Activated T-helper 2 cell treated with anti-CD3 and anti-CD28 coated beads, Interferon-gamma antibody, Interleukin-2, Interleukin-4, amounts not matched to agents 10 μg/mL and 5 μg/mL and 100 μg/mL, durations not matched to agents 14 hours and 24 hours and 36 hours (primary cell): ENCODE measurements around the gene DDX24. TPM values are rescaled to one million over a fixed set of nuclear protein-coding genes. Genes with fewer than 3 reads are reported as not detected.

Source experiments
- DNase-seq: peaks from one replicate; pipeline ENCODE4 v3.0.0; 2021; ENCODE audit warnings: low spot score
- H3K27ac Mint-ChIP-seq: one replicate; pipeline ENCODE4 v1.8.0; 2021; ENCODE audit warnings: mixed read lengths
- H3K27me3 Mint-ChIP-seq: one replicate; pipeline ENCODE4 v1.8.0; 2021; ENCODE audit warnings: low read depth, mixed read lengths
- H3K36me3 Mint-ChIP-seq: one replicate; pipeline ENCODE4 v1.8.0; 2021; ENCODE audit warnings: low read depth, mixed read lengths
- H3K4me1 Mint-ChIP-seq: one replicate; pipeline ENCODE4 v1.8.0; 2021; ENCODE audit warnings: low read depth, mixed read lengths
- H3K4me3 Mint-ChIP-seq: one replicate; pipeline ENCODE4 v1.8.0; 2021; ENCODE audit warnings: low read depth, mild to moderate bottlenecking, moderate library complexity, mixed read lengths
- H3K9me3 Mint-ChIP-seq: one replicate; pipeline ENCODE4 v1.8.0; 2021; ENCODE audit warnings: mixed read lengths
- intact Hi-C: fragments of 100-400 bp; cut with micrococcal nuclease; formaldehyde crosslinking; loops from one replicate; pipeline ENCODE4 v1.15.1; 2023
- total RNA-seq: library from RNA; stranded (reverse); gene quantifications from 2 replicates; pipeline ENCODE4 v1.2.3, GENCODE V29; 2022

The DDX24 gene
- total RNA-seq, 1 donor from 2014 or later = 277 TPM

DNA sequence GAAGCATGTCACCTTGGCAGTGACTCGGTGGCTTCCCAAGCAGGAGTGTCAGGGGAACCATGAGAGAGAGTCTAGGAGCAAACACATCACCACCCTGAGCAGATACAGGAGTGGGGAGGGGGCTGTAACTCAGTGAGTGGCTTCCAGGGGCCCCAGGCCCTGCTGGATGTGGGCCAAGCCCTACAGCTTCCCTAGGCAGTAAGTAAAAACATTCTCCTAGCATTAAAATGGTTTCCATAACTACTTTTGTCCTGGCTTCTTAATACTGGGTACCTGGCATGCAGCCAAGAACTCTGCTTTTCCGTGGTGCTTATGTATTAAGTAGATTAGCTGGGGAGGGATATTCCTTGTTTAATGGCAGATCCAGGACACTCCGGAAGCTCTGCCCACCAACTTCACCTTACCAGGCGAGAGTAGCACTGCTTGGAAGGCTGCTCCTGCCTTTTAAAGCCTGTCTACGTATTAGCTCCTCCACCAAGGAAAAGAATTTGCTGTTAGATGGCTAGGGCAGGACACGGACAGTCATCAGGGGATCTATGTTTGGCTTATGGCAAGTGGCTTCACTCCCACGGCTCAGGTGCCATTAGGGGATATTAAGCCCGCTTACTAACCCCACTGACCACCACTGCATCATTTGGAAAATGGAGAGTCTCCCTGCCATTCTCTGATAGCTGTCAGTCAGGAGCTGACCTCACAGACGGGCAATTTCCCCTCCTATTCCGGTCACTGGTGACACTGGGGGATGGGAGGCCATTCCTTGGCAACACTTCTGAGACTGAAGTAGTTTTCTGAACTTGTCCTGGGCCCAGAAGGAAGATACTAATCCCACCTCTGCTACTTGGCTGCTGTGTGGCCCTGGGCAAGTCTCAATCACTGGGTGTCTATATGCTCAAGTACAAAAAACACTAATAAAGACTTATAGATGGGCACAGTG, 32.0 kb downstream of the DDX24 start:
- peaks cover 13% of the 10 kb centered on the region for H3K4me1 Mint-ChIP-seq
- H3K4me3 Mint-ChIP-seq = no peak overlapping the region
- H3K27me3 Mint-ChIP-seq = no peaks in the 10 kb centered on the region
- peaks cover 66% of the 10 kb centered on the region for H3K36me3 Mint-ChIP-seq
- no peak for DNase-seq
- H3K9me3 Mint-ChIP-seq = no peaks in the 10 kb centered on the region
- intact Hi-C loops = no loop called here
- peak overlapping the region; percentile 17 for H3K27ac Mint-ChIP-seq

GRCh38 chr14:94047581-94047980, 33.4 kb downstream of the DDX24 start:
- no peak for DNase-seq
- peaks cover 7% of the 10 kb centered on the region for H3K4me1 Mint-ChIP-seq
- intact Hi-C loops = no loop called here
- no peak overlapping the region for H3K27ac Mint-ChIP-seq
- H3K9me3 Mint-ChIP-seq = no peaks in the 10 kb centered on the region
- H3K27me3 Mint-ChIP-seq = no peaks in the 10 kb centered on the region
- peaks cover 59% of the 10 kb centered on the region for H3K36me3 Mint-ChIP-seq
- no peak overlapping the region for H3K4me3 Mint-ChIP-seq

- Mint-ChIP-seq H3K4me1 (no peaks in the 10 kb centered on the region), H3K9me3 (no peaks in the 10 kb centered on the region), H3K4me3 (no peak overlapping the region), H3K36me3 (peaks cover 51% of the 10 kb centered on the region), H3K27me3 (no peaks in the 10 kb centered on the region), H3K27ac (no peak overlapping the region)
- DNase-seq = no peak
- intact Hi-C loops = no loop called here
These were observed 34.2 kb downstream of the DDX24 start for GRCh38 chr14:94046696-94047250.

- H3K36me3 Mint-ChIP-seq = peaks cover 41% of the 10 kb centered on the region
- no peaks in the 10 kb centered on the region for H3K9me3 Mint-ChIP-seq
- no peaks in the 10 kb centered on the region for H3K27me3 Mint-ChIP-seq
- intact Hi-C loops = no loop called here
- no peak for DNase-seq
- no peaks in the 10 kb centered on the region for H3K4me1 Mint-ChIP-seq
- no peak overlapping the region for H3K27ac Mint-ChIP-seq
- H3K4me3 Mint-ChIP-seq = no peak overlapping the region
These were observed 35.2 kb downstream of the DDX24 start for GRCh38 chr14:94045563-94046345.

DNA sequence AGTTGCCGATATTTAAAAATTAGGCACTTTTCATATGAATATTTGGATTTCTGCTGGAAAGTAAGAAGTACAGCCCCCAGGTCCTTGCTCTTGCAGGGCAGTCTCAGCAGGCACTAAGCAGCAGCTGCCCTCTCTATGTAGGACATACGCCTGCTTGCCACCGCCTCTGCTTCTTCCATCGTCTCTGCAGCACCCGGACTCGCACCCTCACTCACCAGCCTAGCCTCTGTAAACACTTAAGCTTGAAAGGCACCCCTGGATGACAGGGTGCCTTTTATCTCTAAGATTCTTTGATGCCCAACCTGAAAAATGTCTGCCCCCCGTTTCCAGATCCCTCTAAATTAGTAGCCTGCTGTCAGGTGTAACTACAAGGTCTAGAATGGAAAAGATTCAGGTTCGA, 35.9 kb downstream of the DDX24 start:
- no peaks in the 10 kb centered on the region for H3K4me1 Mint-ChIP-seq
- H3K4me3 Mint-ChIP-seq = no peak overlapping the region
- peaks cover 34% of the 10 kb centered on the region for H3K36me3 Mint-ChIP-seq
- no peak overlapping the region for H3K27ac Mint-ChIP-seq
- no peak for DNase-seq
- H3K9me3 Mint-ChIP-seq = no peaks in the 10 kb centered on the region
- intact Hi-C loops = no loop called here
- no peaks in the 10 kb centered on the region for H3K27me3 Mint-ChIP-seq

GRCh38 chr14:94044476-94045091, 36.4 kb downstream of the DDX24 start:
- intact Hi-C loops = no loop called here
- H3K9me3 Mint-ChIP-seq = no peaks in the 10 kb centered on the region
- no peak overlapping the region for H3K4me3 Mint-ChIP-seq
- H3K27ac Mint-ChIP-seq = no peak overlapping the region
- peaks cover 29% of the 10 kb centered on the region for H3K36me3 Mint-ChIP-seq
- no peak for DNase-seq
- H3K27me3 Mint-ChIP-seq = no peaks in the 10 kb centered on the region
- no peaks in the 10 kb centered on the region for H3K4me1 Mint-ChIP-seq

DNA sequence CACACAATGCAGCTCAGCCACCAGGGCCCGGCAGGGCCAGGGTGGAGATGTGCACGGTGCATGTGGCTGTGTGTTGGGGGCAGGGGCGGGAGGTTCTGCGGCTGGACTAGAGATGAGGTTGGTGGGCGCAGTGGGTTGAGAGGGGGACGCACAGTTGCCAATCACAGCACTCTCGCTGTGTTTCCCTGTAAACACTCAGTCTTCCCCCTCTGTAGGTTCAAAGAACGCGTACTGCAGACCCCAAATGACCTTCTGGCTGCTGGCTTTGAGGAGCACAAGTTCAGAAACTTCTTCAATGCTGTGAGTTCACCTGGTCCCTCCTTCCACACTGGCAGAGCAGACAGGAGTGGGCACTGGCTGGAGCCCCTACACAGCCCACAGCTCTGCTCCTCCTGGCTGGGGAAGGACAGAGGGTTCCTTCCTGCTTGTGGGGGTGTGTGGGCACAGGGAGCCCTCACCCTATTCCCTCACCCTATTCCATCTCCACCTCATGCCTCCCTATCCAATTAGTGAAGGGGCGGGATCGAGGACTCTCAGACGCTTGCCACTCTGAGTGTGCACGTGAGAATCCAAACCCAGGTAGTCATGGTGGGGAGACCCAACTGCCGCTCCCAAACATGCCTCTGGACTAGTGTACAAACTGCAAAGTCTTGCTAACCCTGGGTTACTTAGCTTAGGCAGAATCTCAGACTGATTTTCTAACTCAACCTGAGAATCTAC, 37.1 kb downstream of the DDX24 start:
- H3K9me3 Mint-ChIP-seq = no peaks in the 10 kb centered on the region
- H3K36me3 Mint-ChIP-seq = peaks cover 23% of the 10 kb centered on the region
- no peaks in the 10 kb centered on the region for H3K4me1 Mint-ChIP-seq
- H3K27me3 Mint-ChIP-seq = no peaks in the 10 kb centered on the region
- no peak overlapping the region for H3K27ac Mint-ChIP-seq
- DNase-seq = no peak
- intact Hi-C loops = no loop called here
- H3K4me3 Mint-ChIP-seq = no peak overlapping the region

DNA sequence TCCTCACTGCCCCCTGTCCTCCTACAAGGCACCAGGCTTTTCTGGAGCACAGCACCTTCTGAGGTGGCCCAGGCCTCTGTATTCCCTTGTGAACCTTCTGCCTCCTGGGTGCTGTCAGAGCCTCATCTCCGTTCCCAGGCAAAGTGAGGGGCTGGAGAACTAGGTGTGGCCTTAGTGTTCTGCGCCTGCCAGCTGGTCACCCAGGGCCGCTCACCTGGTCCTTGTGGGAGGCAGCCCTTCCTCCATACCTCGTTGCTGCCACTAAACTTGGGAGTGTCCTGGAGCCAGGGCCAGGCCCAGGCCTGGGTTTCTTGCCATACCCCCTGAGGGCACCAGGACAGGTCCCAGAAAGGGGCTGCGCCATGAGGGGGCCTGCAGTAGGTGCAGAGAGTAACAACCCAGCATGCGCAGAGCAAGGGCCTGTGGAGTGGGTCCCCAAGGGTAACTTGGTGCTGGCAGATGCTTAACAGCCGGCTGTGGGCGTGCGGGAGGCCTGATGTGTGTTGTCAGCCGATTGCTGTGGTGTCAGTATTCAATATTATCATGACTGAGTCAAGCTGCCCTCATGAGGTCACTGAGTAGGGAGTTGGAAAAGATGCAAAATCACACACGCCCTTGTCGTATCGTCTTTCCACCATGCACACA, 37.8 kb downstream of the DDX24 start:
- no peaks in the 10 kb centered on the region for H3K27me3 Mint-ChIP-seq
- no peak for DNase-seq
- no peaks in the 10 kb centered on the region for H3K9me3 Mint-ChIP-seq
- no peaks in the 10 kb centered on the region for H3K4me1 Mint-ChIP-seq
- H3K27ac Mint-ChIP-seq = no peak overlapping the region
- intact Hi-C loops = no loop called here
- H3K4me3 Mint-ChIP-seq = no peak overlapping the region
- H3K36me3 Mint-ChIP-seq = peaks cover 19% of the 10 kb centered on the region

GRCh38 chr14:94042433-94043091, 38.4 kb downstream of the DDX24 start:
- no peak for DNase-seq
- Mint-ChIP-seq H3K4me3 (no peak overlapping the region), H3K27me3 (no peaks in the 10 kb centered on the region), H3K9me3 (no peaks in the 10 kb centered on the region), H3K36me3 (peaks cover 13% of the 10 kb centered on the region), H3K27ac (no peak overlapping the region), H3K4me1 (no peaks in the 10 kb centered on the region)
- intact Hi-C loops = no loop called here

DNA sequence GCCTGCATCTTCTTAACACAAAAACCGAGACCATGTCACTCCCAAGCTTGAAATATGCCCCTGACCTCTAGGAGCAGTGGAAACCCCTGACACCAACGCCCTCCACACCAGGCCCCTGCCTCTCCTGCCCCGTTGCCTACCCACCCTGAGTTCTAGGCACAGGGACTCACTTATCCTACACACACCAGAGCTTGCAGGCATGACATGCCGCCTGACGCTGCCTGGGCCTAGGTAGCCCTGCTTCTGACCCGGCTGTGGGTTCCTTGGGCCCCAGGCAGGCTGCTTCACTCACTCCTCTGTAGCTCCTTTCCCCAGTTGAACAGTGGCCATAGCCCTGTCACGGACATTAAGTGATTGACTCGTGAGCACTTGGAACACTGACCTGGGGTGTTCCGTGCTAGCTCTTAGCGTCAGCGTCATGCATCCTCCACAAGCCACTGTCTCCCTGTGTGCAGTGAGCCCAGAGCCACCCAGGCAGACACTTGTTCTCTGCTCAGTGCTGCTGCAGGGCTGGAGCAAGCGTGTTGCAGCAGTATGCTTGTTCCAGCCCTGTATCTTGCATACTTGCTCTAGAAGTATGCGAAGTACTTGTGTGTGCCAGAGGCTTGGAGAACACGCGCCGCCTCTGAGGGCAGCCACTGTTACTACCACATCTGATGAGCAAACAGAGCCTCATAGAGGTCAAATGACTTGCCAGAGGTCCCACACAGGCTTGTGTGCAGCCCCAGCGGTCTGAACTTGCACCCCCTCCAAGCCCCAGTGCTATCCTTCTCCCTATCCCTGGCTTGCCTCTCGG, 39.3 kb downstream of the DDX24 start:
- no peak overlapping the region for H3K27ac Mint-ChIP-seq

DNA sequence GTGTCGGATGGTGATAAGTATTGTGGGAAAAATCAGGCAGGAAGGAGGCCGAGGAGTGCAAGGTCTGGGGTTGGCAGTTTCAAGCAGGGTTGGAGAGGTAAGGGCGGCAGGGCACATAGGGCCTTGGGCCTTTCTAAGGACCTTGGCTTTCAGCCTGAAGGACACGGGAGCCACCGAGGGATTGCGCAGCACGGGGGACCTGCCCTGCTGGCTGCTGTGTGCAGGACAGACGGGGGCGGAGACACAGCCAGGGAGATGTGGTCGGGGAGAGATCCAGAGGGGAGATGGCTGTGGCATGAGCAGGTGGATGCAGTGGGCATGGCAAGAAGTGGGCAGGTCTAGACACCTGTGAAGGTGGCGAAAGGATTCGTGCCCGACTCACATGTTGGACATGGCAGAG, 40.2 kb downstream of the DDX24 start:
- H3K27me3 Mint-ChIP-seq = no peaks in the 10 kb centered on the region
- H3K4me1 Mint-ChIP-seq = peaks cover 3% of the 10 kb centered on the region
- DNase-seq = no peak
- no peak overlapping the region for H3K4me3 Mint-ChIP-seq
- no peaks in the 10 kb centered on the region for H3K9me3 Mint-ChIP-seq
- intact Hi-C loops = no loop called here
- peaks cover 8% of the 10 kb centered on the region for H3K36me3 Mint-ChIP-seq
- H3K27ac Mint-ChIP-seq = no peak overlapping the region

More for the DNA sequence above, 39.3 kb downstream of the DDX24 start:
- H3K36me3 Mint-ChIP-seq = peaks cover 8% of the 10 kb centered on the region
- H3K4me1 Mint-ChIP-seq = peaks cover 1% of the 10 kb centered on the region
- no peak overlapping the region for H3K4me3 Mint-ChIP-seq
- H3K27me3 Mint-ChIP-seq = no peaks in the 10 kb centered on the region
- H3K9me3 Mint-ChIP-seq = no peaks in the 10 kb centered on the region
- DNase-seq = no peak
- intact Hi-C loops = no loop called here
